ENCODE measurements around the gene TMEM178B.

The TMEM178B gene

DNA sequence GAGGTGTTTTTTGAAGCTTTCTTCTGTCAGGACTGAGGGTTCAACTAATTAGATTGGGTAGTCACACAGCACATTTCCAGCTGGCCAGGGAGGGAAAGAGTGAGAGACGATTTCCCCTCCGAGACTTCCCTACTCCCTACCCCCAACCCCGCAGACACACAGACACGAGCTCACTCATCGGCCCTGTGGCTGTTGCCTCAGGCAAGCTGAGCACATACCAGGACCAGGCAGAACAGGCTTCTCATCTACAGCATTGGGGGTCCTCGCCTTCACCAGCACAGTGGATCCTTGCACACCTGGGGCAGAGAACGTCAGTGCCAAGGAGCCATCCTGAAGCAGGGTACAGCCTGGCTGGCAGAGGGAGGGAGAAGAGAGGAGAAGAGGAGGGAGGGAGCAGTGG is 144.1 kb downstream of the TMEM178B start:
- in situ Hi-C loops (cut with MboI; ENCODE audit: low sequenced_read_pairs), result no loop called here

DNA sequence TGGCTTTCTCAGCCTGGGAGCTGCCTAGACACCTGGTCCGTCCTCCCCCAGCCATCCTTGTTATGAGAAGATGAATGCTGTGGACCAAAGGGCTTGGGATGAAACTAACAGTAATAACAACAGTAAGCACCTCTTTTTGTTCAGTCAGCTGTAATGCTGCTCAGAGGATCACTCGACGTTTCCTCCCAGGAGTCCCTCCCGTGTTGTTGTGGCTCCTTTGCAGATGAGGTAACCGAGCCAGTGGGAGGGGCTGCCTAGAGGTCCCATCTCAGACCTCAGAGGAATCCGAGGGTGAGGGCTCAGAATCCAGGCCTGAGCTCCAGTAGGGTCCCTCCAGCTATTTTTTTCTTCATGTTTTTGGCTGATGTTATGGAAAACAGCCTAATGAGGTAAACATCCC is 145.1 kb downstream of the TMEM178B start:
- in situ Hi-C loops (cut with MboI; ENCODE audit: low sequenced_read_pairs), result no loop called here

DNA sequence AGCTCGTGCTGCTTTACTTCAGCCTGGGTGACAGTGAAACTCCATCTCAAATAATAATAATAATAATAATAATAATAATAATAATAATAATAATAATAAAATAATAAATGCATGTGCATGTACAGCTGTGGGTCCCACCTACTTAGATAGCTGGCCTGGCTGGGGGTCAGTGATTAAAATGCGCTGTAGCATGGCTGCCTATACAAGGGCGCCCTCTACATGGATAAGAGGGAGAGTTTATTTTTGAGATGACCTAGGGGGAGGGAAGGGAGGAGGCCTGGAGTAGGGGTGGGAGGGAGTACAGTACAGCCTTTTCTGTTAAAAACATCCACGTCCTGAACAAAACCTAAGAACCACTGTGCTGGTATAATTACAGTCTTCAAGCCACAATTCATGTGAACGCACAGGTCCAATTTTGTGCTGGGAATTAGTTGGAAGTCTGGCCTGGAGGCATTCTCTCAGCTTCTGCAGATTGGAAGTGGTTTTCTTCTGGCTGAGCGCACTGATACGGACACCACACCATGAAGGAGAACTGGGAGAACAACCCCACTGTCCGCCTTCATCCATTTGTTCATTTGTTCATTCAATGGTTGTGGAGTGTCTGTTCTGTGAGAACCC is 146.5 kb downstream of the TMEM178B start:
- in situ Hi-C loops (cut with MboI; ENCODE audit: low sequenced_read_pairs), result no loop called here

DNA sequence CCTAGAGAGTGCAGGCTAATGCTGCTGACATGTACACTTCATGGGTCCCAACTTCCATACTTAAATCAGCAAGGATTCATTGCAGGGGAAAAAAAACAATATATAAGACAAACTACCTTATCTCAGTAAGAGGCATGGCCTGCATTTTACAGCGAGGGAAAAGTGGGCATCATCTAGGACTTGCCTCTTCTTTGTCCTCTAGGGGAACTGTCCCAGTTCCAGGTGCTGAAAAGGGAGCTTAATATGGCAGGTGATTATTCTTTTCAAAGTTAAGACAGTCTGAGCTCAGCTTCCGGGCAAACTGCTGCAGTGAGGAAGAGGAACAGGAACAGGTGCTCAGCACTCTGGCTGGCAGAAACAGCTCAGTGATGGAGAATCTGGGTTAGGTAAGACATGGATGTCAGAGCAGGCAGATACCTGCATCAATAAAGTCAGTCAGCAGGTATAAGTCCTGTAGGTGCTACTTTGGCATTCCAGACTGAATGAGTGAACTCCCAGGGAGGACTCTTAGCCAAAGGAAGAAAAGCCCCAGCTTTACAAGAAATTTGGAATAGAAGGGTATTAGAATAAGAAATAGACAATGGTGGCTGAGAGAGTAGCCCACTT is 147.2 kb downstream of the TMEM178B start:
- in situ Hi-C loops (cut with MboI; ENCODE audit: low sequenced_read_pairs), result no loop called here

DNA sequence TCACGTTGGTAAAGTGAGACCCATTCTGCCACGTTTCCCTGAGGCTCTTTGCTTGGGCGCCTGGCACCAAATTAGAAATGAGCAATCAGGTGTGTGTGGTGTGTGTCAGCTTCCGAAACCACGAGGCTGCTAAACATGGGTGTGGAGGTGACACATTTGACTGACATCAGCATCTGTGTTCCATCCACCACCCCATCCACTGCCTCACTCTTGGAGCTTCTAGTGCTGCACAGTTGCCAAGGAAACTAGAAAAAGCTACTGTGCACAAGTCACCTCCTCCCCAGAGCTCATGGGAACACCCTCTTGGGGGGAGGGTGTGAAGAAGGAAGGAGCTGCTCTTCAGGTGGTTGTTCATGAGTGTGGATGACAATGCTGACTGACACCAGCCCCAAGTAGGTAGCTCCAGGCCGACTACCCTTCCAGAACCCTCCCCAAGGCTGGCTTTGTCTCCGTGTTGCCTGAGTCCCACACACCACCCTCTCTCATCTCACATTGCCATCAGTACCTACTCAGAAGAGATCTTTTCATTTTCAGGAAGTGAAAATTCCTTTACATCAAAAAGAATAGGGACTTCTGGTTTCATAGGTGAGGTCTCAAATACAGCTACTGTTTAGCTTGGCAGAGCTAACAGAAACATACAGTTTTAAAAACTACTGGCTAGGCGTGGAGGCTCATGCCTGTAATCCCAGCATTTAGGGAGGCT is 152.2 kb downstream of the TMEM178B start:
- in situ Hi-C loops (cut with MboI; ENCODE audit: low sequenced_read_pairs), result no loop called here

DNA sequence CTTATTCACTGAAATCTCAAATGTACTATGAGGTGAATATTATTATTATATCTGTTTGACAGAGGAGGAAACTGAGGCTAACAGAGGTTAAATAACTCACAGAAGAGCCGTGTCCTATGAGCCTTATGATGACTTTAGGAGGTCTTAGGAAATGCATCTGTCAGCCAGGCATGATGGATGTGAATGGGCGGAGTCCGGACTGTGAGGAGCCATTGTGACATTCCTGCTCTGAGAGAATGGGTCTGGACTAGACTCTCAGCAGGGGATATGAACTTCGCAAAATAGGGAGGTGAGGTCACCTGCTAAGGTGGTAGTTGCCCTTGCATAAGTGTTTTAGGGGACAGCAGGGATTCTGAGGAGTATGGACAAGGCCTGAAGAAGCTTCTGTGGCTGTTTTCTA is 153.6 kb downstream of the TMEM178B start:
- in situ Hi-C loops (cut with MboI; ENCODE audit: low sequenced_read_pairs), result no loop called here

DNA sequence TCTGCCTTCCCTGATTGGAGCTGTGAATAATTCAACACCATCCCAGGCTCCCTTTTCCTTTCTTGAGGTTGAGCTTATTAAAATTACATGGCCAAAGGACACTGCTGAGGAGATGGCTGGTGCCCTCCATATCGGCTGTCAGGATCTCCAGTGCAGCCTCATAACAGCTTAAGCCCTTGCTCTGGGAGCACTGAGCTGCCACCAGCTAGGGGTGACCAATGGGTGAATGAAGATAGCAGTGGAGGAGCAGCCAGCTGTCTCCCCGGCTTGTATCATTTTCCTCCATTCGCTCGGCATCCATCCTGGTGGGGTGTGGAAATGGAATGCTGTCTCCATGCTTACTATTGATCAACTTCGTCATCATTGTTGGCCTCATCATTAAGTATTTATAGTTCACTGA is 154.6 kb downstream of the TMEM178B start:
- in situ Hi-C loops (cut with MboI; ENCODE audit: low sequenced_read_pairs), result no loop called here

DNA sequence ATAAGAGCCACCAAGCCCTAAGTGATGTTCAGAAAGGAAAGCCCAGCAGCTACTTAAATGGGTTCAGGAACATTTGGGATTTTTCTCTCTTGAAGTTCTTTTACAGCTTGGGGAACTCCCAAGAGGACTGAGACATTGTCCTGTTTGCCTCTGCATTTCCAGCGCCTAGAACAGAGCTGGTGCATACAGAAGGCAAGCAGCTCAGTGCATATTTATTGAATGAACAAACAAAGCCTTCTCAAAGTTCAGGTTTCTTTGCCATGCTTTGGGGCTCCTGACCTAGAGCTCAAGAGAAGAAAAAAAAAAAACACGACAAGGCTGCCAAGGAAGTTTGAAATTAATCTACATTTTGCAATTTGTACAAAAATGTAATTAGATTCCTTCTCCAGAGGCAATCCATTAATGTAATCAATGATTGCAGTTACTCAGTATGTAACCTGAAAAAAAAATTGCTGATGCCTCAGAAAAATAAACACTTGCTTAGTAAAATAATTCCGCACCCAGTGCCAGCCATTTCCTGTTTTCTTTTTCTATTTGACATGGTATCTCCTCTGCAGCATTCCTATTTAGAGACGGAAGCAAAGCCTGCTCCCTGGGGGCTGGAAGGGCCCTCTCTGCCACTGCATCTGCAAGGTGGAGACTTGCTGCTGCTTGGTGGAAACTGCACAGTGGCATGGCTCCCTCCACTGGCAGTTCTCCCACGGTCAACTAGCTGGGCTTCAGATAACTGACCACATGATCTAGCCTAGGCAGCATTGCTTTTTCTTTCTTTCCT is 157.3 kb downstream of the TMEM178B start:
- in situ Hi-C loops (cut with MboI; ENCODE audit: low sequenced_read_pairs), result no loop called here

DNA sequence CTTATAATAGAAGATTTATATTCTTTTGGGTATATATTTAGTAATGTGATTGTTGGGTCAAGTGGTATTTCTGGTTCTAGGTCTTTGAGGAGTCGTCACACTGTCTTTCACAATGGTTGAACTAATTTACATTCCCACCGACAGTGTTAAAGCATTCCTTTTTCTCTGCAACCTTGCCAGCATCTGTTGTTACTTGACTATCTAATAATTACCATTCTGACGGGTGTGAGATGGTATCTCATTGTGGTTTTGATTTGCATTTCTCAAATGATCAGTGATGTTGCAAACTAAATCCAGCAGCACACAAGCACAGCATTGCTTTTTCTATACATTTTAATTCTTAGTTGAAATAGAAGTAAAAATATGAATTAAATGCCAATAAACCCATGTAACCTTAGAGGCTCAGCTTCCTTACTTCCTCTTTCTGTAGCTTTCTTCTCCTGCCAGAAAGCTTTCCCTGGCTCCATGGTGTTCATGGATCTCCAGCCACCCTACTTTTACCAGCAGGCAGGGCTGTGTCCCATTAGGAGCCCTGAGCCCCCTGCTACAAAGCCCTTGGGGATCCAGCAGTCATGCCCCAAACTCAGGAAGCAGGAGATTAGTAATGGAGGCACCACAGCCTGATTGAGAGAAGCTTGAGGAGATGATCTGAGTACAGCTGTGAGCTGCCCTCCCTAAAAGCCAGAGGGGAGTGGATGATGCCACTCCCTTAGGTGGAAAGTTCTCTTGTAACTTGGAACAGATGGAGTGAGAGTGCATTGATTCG is 158.6 kb downstream of the TMEM178B start:
- in situ Hi-C loops (cut with MboI; ENCODE audit: low sequenced_read_pairs), result no loop called here

DNA sequence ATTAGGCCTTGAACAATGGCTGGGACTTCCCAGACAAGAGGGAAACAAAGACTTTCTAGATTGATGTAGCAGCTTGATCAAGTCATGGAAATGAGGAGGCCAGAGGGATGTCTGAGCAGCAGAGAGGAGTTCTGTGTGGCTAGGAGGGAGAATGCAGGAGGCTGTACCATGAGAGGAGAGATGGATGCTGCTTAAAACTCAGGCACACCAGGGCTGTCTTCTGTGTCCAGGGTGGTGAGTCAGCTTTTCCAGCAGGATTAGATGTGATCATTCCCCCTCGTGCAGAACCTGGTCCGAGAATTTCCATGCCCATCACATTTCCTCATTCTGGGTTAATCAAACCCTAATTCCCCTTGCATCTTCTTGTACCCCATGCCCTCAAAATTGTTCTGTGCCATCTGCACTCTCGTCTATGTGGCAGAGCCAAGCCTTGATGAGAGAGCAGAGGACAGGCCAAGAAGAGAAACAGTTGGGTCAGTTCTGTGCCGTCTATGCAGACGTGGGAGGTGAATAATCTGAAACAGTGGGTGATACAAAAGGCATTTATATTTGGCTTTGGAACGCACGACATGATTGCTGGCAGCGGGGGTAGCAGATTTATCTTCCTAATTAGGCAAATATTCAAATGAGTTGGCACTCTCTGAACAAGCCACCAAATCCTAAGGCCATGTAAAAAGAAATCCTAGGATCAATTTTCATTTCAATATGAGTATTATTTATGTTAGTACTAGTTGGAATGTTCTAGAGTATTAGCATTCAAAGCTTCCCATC is 160.7 kb downstream of the TMEM178B start:
- in situ Hi-C loops (cut with MboI; ENCODE audit: low sequenced_read_pairs), result no loop called here

DNA sequence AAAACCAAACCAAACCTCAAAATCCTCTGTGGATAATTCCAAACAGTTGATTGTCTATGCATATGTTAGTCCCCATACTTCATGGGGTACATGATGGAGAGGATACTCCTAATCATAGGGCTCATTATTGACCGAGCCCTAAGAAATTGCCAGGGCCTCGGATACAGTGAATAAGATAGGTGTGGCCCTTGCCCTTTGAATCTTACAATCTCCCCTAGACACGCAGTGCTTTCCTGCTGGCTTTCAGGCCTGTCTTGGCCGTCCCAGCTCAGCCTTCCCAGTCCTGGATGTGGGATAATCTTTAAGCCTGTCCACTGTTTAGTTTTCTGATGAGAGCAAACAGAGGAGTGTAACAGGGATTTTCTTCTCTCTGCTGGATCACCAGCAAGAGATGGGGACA is 161.8 kb downstream of the TMEM178B start:
- in situ Hi-C loops (cut with MboI; ENCODE audit: low sequenced_read_pairs), result no loop called here

DNA sequence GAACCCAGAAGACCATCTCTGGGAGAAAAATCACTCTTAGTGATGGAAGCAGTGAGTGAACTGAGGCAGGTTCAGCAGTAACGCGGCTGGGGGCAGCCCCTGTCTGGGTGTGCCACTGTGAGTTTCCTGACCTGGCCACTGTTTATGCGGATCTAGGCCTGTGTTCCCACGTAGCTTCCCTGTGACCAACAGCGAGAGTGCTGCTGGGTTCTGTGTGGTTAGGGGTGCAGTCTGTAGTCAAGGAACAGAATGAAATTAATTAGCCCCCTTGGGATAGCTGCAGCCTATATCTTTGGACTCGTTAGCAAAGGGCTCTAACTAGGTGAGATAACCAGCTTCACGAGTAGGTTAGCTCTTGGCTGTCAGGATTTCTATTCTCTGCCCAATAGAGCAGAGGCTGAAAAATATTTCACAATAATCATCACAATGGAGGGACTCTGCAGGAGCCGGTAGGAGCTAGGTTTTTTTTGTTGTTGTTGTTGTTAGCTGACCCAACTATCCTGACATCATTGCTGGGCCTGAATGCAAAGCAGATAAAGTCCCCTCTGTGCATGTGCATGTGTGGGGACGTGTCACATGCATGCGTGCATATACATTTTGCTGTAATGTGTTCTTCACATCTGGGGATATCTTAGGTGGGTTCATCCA is 164.9 kb downstream of the TMEM178B start:
- in situ Hi-C loops (cut with MboI; ENCODE audit: low sequenced_read_pairs), result no loop called here

DNA sequence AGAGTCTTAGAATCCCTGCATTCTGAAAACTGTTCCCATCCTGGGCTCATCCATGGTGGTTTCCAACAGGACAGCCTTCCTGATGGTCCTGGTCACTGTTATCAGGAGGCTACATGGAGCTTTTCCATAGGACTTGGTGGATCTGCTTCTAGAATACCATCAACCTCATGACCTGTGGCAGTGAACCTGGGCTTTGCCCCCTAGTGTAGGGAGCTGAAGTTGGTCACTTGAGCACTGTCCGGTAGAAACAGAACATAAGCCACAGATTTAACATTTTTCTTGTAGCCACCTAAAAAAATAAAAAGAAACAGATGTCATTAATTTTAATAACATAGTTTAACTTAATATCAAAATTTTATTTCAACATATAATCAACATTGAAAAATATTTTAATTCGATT is 165.8 kb downstream of the TMEM178B start:
- in situ Hi-C loops (cut with MboI; ENCODE audit: low sequenced_read_pairs), result no loop called here

DNA sequence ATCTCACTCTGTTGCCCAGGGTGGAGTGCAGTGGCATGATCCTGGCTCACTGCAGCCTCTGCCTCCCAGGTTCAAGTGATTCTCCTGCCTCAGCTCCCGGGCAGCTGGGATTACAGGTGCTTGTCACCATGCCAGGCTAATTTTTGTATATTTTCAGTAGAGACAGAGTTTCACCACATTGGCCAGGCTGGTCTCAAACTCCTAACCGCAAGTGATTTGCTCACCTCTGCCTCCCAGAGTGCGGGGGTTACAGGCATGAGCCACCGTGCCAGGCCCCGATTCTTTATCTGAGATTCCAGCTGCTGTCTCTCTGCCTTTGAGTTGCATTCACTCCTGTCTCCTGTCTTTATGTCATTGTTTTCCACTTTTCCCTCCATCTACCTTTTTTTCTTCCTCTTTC is 168.7 kb downstream of the TMEM178B start:
- in situ Hi-C loops (cut with MboI; ENCODE audit: low sequenced_read_pairs), result no loop called here

DNA sequence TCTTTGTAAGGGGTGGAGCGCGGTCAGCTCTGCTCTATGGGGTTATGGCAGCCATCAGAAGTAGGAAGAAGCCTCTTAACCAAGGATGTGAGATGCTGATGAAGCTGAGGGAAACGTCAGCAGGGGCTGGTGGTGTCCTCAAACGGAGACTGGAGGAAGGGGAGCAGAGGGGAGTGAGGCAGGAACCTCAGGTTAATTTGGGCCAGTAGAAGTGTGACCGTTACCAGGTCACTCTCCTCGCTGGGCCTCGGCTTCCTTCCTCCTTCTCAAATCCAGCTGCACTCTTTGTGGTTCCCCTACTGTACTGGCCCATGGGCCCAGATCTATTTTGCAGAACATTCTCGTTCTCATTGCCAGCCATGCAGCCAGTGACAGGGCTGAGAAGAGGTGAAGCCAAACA is 169.5 kb downstream of the TMEM178B start:
- in situ Hi-C loops (cut with MboI; ENCODE audit: low sequenced_read_pairs), result no loop called here

DNA sequence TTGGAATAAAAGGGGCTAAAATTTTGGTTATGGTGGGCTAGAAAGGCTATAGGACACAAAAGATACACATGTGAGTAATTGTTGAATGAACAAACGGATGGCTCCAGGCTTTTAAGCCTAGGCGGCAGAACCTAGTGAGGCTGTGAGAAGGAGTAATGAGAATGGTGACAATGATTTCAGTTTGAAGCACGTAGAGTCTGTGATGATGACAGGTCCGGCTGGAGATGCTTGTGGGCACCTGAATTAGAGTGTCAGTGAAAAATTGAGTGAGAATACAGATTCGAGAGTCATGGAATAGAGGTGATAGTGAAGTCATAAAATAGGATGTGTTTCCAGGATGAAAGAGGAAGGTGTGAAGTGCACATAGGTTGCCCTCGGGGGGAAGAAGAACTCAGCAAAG is 170.6 kb downstream of the TMEM178B start:
- in situ Hi-C loops (cut with MboI; ENCODE audit: low sequenced_read_pairs), result no loop called here

DNA sequence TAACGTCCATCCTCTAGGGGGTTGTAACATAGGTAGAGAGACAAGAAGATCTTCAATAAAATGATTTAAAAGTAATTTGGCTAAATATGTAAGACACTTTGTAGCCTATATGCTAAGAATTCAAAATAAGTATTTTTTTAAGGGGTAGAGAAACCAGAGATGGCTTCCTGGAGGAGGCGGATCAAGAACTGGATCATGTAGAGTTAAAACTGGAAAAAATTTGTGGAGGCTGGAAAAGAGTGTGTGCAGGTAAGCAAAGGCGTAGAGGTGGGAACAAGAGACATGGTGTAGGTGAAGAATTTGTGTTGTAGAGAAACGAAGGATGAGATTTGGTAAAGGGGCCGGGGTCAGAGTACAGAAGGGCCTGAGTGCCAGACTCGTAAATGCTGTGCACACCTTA is 172.6 kb downstream of the TMEM178B start:
- in situ Hi-C loops (cut with MboI; ENCODE audit: low sequenced_read_pairs), result no loop called here

DNA sequence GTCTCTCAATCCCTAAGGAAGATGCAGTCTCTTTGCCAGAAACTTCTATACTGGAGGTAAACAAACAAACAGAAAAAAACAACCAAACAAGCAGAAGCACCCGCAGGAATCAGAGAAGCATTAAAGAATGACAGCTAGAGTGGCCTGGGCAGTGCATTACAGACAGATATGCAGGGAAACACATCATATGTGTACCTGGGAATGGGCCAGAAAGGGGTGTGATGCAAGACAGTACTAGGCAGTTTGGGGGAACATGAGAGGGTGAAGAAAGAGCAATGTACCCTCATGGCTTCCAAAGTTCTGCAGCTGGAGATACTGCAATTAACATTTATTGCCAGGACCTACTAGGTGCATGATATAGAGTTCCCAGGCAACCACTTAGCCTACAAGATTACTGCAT is 177.3 kb downstream of the TMEM178B start:
- in situ Hi-C loops (cut with MboI; ENCODE audit: low sequenced_read_pairs), result no loop called here

DNA sequence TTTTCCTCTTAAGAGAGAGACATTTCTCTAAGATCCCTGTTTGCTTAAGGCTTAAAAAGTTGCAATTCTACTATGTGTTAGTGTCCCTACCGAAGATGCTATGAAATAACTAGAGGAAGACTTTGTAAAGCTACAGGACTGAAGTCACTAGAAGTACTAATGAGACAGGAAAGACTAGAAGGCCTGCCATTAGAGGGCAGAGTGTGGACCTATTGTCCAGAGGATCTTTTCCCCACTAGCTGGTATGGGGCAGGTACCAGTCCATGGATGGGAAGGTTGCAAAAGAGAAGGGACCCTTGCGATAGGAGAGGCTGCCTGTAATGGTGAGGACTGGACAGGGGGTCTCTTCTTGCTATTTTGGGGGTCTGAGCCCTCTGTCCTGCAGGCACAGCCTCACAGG is 178.1 kb downstream of the TMEM178B start:
- in situ Hi-C loops (cut with MboI; ENCODE audit: low sequenced_read_pairs), result no loop called here

DNA sequence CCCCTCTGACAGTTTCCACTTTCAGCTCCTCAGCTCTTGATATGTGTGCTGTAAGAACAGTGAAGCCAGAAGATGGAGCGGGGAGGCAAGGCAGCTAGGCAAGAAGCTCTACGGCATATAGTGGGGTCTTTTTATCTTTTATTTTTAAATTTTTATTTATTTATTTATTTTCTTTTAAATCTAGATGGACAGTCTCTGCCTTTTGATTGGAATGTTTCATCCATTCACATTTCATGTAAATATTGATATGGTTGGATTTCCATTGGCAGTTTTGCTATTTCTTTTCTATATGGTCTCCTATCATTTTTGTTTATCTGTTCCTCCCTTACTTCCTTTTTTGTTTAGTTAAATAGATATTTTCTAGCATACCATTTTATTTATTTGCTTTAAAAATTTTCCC is 183.7 kb downstream of the TMEM178B start:
- in situ Hi-C loops (cut with MboI; ENCODE audit: low sequenced_read_pairs), result no loop called here
